Mucosa of gallbladder (tissue), 1 donor: ENCODE measurements around the gene DHPS. TPM values are rescaled to one million over a fixed set of nuclear protein-coding genes. Genes with fewer than 3 reads are reported as not detected.

Source experiments
- DNase-seq: peaks from one replicate; pipeline ENCODE4 v3.0.0-alpha.2; 2020; ENCODE audit warnings: low spot score
- total RNA-seq: library from RNA; stranded (reverse); gene quantifications from one replicate; pipeline ENCODE4 v1.2.1, GENCODE V29; 2021
- donor health status: DM: no; HTN: no; CAD: no.

Gene DHPS
- total RNA-seq, 1 donor from 2014 or later = 89.0 TPM

DNA sequence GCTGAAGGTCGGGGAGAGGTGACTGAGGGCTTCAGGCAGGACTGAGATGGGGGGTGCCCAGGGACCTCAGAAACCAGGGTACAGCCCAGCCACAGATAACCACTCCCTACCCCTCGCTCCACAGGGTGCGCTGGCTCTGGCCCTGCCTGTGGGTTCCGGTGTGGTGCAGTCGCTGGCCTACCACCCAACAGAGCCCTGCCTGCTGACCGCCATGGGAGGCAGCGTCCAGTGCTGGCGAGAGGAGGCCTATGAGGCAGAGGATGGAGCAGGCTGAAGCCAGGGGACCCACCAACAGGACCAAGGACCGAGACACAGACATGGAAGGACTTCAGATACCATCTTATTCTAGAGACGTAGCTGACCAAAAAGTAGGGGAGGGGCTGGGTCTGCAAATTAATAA lies 6.3 kb downstream of the DHPS start:
- DNase-seq = no peak

DNA sequence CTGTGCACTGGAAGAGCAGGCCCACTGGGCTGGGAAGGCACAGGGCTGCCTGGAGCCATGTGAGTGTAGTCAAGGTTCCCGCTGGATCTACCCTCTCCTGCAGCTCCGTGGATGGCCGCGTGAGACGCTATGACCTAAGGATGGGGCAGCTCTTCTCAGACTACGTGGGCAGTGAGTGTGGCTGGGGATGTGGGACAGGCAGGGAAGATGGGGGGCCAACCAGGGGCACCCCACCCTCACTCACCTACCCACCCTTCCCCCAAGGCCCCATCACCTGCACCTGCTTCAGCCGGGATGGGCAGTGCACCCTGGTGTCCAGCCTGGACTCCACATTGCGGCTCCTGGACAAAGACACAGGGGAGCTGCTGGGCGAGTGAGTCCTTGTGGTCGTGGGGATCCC lies 8.9 kb downstream of the DHPS start:
- no peak for DNase-seq

DNA sequence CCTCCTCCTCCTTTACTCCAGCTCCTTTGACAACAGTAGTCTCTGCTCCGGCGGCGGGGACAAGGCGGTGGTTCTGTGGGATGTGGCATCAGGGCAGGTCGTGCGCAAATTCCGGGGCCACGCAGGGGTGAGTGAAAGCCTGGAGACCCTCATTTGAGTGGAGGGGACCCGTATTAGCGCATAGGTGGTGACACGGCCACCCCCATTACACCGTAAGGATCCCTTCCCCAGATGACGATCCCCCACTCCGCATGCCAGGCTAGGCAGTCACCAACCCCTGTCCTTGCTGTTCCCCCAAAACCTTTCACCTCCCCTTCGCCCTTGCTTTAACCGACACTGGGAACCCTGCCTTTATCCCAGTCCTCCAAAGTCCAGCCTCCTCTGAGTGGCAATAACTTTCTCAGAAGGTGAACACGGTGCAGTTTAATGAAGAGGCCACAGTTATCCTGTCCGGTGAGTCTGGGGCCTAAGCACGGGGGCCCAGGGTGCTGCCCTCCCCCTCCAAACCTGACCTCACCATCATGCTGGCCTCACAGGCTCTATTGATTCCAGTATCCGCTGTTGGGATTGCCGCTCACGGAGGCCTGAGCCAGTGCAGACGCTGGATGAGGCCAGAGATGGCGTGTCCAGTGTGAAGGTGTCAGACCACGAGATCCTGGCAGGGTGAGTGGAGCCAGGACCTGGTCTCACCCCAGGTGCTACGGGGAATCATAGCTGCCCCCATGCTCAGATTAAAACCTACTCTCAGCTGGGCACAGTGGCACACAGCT lies 11.3 kb downstream of the DHPS start:
- no peak for DNase-seq

DNA sequence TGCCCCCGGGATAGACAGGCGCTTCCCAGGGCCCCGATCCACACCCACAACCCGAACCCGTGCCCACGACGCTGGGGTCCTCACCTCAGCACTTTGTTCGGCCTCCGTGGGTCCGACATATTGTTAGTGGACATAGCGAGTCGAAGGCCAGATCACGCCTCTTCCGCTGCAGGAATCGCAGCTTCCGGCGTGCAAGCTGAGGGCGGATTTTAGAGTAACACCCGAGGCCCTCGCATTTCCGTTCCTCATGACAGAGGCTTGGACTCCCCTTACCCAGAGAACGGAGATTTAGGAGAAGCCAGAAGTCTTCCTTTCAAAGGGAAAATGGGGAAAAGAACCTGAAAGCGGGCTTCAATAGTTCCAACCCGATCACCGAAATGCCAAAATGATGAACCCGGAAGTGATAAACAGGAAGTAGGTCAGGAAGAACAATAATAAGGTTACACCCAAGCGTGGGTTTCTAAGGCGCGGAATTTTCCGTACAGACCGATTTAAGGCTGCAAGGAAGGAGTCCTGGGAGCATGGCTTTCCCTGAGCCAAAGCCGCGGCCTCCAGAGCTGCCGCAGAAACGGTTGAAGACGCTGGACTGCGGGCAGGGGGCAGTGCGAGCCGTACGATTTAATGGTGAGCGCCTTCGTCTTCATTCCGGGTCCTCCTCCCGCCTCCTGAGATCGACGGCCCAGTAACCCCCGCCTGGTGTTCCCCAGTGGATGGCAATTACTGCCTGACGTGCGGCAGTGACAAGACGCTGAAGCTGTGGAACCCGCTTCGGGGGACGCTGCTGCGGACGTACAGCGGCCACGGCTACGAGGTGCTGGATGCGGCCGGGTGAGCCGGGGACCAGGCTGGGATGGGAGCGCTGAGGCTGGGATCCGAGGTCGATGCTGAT lies 12.2 kb downstream of the DHPS start:
- peak; percentile 79 for DNase-seq

DNA sequence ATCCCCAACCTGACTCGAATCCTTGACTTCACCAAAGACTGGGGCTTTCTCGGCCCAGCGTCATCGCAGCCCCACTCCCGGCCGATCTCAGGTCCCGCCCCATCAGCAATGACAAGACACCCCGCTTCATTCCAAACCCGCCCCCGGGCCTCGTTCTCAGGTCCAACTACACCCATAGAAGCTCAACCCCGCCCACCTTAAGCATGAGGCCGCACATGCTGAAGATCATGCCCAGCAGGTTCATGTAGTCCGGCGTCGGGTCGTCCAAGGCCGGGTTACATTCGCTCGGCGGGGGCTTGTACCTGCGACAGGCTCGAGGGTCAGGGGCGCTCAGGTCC lies 12.8 kb downstream of the DHPS start:
- DNase-seq = peak; percentile 29

DNA sequence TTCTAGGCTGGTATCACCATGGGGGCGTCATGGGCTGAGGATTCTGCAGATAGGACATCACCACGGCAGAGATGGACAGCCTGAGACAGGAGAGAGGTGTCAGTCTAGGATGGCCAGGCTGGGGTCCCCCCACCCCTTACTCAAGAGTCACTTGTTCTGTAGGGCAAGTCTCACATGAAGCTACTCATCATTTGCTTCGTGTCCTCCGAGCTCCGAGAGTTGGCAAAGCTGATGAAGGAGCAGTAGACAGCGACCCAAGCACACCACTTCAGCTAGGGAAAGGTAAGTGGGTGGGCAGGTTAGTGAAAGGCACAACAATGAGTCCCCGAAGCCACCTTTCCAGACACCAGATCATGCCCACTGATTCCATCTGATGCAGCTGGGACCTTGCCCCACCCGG lies 13.3 kb downstream of the DHPS start:
- DNase-seq = no peak

DNA sequence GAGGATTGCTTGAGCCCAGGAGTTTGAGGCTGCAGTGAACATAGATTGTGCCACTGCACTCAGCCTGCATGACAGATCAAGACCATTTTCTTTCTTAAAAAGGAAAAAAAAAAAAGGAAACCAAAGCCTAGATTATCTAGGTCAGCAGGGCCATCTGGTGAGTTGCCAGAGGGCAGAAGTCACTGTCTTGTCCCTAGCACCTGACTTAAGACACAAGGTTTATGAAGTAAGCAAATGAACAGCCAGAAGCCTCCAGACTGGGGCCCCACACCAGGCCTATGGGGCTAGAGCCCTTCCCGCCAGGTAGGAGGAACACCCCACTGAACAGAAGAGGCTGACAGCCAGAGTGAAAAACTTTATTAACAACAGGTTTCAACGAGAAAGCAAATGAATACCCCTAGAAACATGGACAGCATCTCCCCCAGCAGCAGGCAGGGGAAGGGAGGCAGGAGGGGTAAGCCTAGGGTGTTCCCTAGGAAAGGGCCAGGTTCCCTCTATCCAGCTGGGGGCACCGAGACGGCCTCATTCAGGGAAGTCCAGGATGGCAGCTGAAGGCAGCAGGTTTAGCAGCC lies 13.9 kb downstream of the DHPS start:
- DNase-seq = no peak

DNA sequence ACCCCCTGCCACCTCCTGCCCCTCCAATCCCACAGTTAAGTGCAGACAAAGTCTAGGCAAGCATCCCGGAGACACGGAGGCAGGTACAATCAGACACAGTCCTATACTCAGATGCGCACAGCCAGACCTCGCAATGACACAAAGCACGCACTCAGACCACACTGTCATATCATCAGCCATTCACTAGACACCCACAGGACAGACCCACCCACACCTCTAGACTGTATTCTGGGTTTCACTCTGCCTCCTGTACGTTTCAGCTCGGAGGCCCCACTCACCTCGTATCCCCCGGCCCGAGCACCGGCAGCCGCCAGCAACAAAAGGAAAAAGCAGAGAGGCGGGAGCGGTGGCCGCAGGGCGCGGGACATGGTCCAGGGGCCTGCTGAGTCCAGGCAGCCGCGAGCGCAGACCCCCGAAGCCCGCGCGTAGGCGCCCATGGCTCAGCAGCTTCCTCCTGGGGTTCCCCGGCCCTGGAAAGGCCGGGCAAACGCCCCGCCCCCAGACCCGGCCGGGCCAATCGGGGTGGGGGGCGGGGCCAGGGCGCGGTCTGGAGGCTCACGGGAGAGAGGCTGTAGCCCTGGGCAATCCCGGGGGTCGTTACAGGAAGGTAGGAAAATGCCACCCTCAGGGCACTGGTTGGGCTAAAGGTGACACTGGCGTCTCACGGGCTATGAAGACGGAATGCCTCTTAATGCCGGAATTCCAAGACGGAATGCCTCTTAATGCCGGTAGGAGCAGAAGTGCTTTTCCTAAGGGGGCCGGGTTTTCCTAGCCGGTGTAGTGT lies 15.2 kb downstream of the DHPS start, which contains the start of the genes MAN2B1 and WDR83:
Gene MAN2B1, minus strand, starts transcription at position 478 of the 784 bp plus-strand sequence. Its CDS starts 41 bp downstream, at position 437.
Gene WDR83, plus strand, starts transcription at position 543 of the 784 bp plus-strand sequence. CDS start 2,984 bp downstream, outside the sequence.
- peak; percentile 50 for DNase-seq

DNA sequence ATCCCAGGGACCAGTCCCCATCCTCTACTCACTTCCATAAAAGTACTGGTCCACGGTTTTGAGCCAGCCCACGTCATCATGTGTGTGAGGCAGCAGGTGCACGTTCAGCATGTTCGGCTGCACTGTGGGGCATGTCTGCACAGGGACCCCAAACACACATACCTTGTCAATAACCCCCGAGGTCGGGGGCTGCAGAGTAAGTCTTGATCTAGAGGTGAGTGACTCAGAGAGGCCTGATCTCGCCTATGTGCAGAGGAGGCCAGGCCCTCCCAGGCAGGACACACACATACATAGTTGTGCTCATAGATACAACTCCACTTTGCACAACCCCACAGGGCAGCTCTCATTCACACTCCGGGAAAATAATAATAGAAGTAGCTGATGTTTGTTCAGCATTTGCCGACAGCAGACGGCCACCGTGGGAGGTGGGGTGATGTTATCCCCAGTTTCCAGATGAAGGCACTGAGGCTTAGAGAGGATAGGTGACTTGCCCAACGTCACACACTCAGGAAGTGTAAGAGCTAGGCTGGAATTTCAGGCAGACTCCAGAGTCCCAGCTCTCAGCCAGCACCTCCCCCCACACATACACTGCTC lies 15.9 kb downstream of the DHPS start:
- DNase-seq = no peak

DNA sequence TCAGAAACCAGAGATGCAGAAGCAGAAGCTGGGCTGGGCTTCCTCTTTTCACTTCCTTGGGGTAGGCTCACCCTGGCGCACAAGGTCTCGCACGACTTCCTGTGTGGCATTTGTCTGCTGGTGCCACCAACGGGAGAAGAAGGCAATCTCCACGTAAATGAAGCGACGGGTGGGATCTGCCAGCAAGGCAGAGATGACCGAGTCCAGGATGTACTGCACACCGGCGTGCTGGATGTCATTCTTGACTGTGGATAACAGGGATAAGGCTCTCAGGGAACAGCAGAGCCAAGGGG lies 16.5 kb downstream of the DHPS start:
- peak; percentile 52 for DNase-seq

DNA sequence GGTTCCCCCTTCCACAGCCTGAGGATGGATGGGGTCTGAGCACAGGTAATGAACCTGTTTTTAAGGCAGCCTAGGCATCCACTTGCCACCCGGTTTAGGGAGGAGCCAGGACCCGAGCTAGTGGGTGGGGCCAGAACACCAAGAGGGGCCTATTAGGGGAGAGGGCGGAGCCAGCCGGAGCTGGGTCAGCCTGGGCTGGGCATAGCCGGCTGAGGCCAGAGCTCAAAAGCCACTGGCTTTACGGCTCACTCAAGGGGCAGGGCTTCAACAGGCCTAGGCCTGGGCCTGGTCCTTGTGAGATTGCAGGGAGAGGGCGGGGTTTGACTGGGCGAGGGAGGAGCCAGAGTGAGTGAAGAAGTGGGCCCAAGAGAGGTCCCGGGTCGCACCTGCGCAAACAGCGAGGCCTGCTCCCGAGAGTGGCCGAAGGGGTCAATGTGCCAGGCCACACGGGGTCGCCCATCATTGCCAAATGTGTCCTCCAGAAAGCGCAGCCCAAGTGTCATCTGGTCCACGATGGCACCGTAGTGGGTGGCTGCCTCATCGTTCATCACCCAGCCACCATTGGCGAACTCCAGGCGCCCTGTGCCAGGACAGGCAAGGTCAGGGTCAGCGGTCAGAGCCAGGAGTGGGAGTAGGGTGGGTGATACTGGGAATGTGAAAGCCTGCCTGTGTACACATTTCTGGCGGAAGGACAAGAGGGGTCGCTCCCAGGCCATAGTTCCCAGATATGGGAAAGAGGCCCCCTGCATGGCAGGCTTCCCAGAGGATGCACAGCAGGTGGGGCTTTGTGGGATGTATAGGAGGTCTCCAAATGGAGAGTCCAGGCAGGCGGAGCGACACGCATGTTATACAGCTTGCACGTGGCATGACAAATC lies 17.0 kb downstream of the DHPS start:
- DNase-seq = no peak

DNA sequence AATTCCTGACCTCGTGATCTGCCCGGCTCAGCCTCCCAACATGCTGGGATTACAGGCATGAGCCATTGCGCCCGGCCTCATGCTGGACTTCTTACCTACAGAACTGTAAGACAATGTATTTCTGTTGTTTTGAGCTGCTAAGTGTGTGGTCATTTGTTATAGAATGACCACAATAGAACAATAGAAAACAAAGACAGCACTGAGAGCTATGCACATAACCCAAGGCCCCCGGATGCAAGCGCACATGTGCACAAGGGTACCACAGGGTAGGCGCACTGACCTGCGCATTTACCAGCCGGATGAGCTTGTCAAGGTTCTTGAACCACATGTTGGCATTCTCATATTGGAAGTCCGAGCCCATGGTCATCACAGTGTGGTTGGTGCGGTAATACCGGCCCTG lies 20.7 kb downstream of the DHPS start:
- no peak for DNase-seq

DNA sequence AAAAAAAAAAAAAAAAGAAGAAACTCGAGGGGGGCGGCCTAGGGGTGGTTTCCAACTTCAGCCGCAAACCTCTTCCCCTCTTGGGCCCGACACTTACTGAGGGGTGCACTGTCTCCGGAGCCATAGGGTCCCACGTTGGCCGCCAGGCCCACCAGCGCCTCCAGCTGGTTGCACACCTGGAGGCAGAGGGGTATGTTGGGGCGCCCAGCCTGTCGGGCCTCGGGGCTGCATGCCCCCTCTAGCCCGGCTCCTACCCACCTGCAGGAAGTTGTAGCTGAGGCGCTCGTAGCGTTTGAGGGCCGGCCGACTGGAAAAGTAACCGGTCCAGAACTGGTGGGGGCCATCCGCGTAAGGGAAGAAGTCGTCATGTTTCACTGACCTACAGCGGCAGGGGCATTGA lies 23.7 kb downstream of the DHPS start:
- DNase-seq = no peak

DNA sequence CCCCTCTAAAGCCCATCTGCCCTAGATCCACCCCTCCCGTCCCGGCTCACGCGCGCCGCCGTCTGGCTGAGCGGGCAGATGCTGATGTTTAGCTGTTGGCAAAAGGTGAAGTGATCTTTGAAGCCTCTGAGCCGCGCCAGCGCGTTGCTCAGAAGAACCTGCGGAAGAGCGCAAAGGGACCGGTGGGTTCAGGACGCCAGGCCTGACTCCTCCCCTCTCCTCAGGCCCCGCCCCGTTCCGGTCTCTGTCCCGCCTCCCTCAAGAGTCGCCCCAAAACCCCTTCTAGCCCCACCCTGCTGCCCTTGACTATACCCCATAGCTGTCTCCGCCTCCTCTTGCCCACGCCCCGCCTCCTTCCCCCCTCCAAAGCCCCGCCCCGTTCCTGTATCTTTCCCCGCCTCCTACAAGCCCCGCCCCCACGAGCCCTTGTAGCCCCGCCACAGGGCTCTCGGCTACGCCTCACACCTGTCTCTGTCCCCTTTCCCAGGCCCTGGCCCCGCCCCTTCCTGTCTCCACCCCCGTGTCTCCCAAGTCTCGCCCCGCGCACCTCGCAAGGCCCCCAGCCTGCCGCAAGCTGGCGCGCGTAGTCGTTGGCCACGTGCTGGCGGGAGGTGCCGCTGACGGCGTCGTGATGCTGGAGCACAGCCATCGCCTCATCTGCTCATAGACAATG lies 24.6 kb downstream of the DHPS start:
- no peak for DNase-seq

DNA sequence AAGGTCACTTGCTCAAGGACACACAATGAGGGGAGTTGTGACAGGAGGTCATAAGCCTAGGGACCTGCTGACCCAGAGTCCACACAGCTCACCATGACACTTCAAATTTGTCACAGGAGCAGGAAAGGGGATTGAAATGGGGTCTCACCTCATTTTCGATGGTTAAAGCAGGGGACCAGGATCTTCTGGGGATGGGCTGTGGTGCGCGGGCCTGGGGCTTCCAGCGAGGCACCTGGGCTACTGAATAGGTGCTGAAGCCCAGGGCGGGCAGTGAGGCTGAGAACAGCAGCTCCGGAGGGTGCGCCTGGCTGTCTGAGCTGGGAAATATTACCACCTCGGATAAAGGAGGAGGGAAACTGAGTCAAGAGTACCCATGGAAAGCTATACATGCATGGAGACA lies 26.1 kb downstream of the DHPS start:
- no peak for DNase-seq

DNA sequence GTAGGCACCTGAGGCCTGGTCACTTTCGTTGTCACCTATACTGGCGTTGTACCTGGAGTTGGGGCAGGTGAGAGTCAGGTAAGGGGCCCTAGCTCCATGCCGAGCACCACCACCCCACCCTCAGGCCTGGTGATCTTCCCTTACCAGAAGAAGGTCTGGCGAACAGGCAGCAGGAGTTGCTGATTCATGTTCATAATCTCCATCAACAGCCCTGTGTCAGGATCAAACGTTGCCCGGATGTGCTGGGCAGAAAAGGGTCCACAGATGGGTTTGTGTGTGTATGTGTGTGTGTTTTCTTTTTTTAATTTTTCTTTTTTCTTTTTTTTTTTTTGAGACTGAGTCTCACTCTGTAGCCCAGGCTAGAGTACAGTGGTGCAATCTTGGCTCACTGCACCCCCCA lies 29.5 kb downstream of the DHPS start:
- no peak for DNase-seq

DNA sequence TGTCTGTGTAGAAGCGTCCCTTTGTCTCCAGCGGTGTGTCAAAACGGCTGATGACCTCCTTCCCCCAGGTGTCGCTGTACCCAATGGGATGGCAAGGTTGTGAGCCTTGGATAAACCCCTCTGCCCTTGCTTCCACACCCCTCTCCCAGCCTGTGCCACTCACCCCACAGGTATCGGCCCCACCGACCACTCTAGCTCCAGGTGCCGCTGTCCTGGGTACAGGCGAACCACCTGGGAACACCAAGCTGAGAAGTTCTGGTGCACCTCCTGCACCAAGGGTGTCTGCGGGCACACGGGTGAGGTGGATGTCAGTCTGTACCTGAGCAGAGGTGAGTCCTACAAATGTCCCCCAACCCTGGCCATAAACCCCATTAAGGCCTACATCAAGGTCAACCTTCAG lies 31.7 kb downstream of the DHPS start:
- DNase-seq = no peak

DNA sequence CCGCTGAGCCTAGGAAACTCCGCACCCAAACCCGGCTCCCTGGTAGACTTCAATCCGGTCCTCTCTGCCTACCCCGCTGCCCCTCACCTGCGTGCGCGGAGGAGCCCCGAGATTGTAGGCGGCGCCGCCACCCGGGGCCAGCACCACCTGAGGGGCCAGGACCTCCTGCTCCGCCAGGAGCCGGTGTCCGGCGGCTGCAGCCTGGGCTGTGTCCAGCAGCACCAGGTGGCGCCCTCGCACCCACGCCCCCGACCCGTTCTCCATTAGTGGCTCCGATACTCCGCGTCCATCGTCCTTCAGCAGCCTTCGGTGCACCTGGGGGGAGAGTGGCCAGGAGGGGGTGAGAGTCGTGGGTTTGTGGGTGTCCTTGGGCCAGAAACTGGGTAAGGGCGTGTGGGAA lies 33.6 kb downstream of the DHPS start:
- no peak for DNase-seq

DNA sequence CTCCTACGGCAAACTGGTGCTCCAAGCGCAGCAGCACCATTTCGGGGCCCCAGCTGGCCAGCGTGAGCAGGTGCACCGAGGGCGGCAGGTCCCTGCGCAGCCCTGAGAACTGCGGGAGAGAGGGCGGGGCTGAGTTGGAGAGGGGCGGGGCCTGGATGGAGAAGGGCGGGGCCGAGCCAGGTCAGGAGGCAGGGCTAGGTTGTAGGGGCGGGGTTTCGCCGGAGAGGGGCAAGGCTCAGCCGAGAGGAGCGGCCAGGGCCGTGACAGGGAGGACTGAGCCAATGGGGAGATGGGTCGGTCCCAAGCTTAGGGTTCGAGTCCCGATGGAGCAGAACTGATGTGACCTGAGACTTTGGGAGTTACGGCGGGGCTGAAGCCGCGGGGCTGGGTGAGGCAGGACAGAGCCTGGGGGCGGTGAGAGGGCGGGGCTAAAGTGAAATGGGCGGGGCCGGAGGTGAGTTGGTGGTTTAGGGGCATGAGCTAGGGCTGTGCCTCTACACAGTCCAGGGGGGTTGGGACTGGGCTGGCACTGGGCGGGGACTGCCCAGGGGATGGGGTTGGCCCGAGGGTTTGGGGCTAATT lies 34.1 kb downstream of the DHPS start:
- peak; percentile 69 for DNase-seq

DNA sequence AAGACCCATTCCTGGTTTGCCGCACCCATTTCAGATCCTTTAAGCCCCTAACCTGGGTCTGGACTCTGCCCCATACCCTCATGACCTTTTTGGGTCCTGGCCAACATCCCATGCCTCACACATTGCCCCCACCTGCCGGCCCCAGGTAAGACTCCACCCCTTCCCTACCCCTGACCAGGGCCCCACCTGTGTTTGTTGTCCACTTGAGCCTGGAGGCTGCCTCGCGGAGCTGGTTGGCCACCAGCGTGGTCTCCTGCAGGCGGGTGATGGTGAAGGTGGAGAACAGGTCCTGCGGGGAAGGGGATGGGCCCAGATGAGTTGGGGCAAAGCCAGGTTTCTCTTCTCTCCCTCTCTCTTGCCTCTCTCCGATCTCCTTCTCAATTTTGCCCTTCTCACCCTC lies 34.6 kb downstream of the DHPS start:
- DNase-seq = no peak
